H54 (cell line): ENCODE data around the gene TCERG1.

Source experiments
- DNase-seq: peaks from one replicate; pipeline ENCODE4 v3.0.0; 2011; ENCODE audit warnings: low spot score, mixed read lengths; ENCODE audit not compliant: insufficient read length
- FAIRE-seq: peaks from 3 replicates; lab custom pipeline; 2011; peaks lifted over from hg19 to GRCh38; lab: Jason Lieb, UNC
- POLR2A ChIP-seq: IDR thresholded peaks from 2 replicates; pipeline ENCODE4 v1.6.1; 2011; ENCODE audit warnings: low read depth, mild to moderate bottlenecking, low read length

Gene TCERG1

DNA sequence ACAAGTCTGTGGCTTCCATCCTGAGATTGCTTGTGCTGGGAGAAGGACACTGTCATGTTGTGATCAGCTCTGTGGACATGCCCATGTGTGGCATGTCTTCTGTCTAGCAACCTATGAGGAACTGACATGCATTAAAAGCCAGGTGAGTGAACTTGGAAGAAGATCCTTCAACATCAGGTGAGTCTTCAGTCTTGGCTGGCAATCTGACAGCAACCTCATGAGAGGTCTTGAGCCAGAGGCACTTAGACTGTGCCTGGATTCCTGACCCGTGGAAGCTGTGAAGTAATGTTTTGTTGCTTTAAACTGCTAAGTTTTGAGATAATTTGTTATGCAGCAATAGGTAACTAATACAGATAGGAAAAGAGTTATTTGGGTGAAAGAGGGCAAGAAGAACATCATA lies 6.8 kb upstream of the TCERG1 start:
- TF ChIP-seq POLR2A = no peak
- FAIRE-seq (no peak), DNase-seq (no peak)

DNA sequence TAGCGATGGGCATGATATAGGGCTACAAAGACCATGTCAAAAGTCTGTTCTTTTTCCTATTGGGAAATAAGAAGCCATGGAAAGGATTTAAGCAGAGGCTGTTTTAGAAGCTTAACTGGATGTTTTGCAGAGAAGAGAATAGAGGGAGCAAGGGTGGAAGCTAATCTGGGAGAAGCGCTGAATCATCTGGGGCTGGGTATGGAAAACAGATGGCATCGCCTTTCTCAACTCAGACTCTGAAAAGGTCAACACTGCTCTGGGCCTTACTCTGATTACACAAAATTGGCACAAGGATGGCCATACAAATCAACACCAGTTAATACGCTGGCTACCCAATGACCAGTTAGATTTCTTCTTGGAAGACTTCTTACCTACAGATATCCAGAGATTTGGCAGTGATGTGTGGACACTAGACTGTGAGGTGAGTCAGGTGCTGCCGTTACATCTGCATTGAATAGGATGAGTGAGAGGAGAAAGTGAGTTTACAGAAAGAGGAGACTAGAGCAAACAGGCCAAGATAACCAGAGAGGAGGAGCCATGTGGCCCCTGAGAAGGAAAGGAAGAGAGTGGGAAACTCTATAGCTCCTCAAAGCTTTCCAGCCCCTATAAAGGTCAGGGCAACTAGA lies 6.2 kb upstream of the TCERG1 start:
- no peak for DNase-seq
- TF ChIP-seq POLR2A = no peak
- FAIRE-seq = no peak

DNA sequence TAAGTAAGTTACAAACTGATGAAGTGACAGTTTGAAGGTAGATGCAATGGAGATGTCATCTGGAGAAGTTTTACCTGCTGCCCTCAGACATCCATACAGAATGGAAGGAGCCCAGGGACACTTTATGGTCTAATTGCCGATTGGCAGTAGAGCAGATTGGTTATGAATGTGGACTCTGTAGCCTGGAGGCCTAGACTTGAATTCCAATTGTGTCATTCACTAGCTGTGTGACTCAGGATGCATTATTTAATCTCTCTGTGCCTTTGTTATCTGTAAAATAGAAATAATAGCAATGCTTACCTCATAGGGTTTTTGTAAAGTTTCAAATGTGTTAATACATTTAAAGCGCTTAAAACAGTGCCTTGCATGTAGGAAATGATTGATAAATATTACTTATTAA lies 5.2 kb upstream of the TCERG1 start:
- DNase-seq (no peak), FAIRE-seq (no peak)
- no peak for TF ChIP-seq POLR2A

DNA sequence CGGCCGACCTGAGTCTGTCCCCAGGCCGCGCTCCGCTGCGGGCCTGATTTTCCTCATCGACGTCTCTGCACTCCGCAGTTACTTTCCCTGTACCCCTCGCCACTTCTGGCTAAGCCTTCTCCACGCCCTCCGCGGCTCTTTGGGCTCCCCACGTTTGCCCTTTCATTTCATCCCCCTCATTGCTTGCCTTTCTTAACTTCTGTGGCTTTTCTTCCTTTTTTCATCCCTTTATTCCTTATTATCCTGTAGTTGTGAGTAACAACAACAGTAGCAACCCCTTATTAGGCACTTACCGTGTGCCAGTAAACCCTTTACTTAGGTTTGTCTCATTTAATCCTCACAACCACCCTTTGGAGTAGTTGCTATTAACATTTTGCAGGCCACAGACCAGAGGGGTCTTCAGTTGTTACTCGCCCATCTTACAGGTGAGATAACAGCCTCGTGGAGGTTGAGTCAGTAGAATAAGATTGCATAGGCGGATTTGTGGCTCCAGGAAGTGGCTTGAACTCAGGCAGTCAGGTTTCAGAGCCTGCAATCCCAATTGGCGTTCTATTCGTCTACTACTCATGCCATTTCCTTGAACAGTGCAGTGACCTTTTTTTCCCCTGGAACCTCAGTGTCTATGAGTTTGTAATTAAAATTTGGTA lies 724 bp downstream of the TCERG1 start:
- TF ChIP-seq POLR2A = no peak
- DNase-seq = no peak
- FAIRE-seq = peak; percentile 90

DNA sequence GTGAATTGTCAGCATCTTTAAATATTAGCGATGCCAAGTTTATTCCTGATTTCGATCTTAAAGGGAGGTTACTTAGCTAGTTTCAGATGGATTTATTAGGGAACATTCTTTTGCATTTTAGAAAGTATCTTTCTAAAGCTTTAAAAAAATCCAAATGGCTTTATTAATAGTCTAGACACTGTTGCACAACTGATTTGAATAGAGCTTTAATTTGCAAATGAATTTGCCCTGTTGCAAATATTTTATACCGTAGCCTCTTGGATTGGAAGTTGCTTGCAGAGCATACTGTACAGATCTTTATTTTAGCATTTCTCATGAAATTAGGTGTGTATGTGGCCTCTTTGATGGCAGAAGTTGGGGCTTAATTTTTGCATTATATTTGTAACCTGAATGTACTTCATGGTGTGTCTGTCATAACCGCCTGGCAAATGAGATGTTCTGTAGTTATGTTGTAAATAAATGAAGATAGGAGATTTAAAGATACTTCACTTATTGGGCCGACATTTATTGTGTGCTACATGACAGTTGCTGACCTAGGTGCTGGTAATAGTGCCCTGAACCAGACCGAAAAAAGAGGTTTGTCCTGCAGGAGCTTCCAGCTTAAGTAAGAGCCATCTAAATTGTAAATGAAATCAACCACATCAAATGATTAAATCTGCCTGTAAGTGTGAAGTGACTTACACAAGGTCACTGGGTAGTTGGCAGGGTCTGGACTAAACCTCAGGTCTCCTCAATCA lies 1.8 kb downstream of the TCERG1 start:
- TF ChIP-seq POLR2A = no peak
- DNase-seq = no peak

DNA sequence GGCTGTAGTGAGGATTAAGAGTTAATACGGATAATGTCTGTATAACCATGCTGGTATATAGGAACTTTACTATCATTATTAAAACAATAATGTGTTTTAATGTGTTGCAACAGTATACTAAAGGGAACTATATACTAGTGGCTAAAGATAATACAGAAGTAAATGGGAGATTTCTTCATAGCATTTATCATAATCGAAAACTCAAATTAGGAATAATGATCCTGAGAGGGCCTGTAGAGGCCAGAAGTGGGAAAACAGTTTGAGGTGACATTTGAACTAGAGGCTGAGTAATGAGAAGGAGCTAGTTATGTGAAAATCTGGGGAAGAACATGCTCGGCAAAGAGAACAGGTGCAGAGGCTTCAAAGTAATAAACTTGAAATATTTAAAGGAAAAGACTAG lies 2.9 kb downstream of the TCERG1 start:
- FAIRE-seq (no peak), DNase-seq (no peak)
- TF ChIP-seq POLR2A = no peak

More for the DNA sequence above, 1.8 kb downstream of the TCERG1 start:
- no peak for FAIRE-seq

DNA sequence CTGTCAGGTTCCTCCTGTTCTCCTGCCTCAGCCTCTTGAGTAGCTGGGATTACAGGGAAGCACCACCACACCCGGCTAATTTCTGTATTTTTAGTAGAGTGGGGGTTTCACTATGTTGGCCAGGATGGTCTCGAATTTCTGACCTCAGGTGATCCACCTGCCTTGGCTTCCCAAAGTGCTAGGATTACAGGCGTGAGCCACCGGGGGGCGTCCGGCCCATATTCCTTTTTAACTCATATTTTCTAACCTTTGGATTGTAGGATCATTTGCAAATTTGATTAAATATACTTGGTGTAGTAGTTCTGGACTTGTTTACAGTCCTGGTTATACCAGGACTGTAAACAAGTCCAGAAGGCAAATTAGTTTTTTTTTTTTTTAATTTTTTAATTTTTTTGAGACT lies 4.3 kb downstream of the TCERG1 start:
- DNase-seq (no peak), FAIRE-seq (no peak)
- TF ChIP-seq POLR2A = no peak

DNA sequence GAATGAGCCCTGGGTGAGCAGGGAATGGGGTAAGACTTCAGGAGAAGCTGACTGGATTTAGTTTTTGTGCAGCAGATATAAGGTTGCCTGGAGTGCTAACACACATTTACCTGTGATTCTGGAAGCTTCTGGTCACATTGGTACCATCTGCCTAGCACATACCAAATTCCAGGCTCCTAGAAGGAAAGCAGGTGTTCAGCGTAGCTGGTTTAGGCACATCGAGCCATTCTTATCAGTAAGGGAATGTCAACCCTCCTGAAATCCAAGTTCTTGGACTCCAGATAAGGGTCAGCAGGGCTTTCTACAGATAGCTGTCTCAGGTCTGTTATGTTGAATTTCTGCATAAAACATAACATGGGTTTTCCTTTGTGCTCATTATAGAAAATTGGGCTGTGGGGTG lies 10.3 kb downstream of the TCERG1 start:
- no peak for TF ChIP-seq POLR2A
- FAIRE-seq (no peak), DNase-seq (no peak)

DNA sequence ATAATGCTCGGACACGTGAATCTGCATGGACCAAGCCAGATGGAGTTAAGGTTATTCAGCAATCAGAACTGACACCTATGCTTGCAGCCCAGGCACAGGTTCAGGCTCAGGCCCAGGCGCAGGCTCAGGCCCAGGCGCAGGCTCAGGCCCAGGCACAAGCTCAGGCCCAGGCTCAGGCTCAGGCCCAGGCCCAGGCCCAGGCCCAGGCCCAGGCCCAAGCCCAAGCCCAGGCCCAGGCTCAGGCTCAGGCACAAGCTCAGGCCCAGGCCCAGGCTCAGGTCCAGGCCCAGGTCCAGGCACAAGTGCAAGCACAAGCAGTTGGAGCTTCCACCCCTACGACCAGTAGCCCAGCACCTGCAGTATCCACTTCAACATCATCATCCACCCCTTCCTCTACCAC lies 11.8 kb downstream of the TCERG1 start:
- FAIRE-seq (no peak), DNase-seq (no peak)
- TF ChIP-seq POLR2A = no peak

DNA sequence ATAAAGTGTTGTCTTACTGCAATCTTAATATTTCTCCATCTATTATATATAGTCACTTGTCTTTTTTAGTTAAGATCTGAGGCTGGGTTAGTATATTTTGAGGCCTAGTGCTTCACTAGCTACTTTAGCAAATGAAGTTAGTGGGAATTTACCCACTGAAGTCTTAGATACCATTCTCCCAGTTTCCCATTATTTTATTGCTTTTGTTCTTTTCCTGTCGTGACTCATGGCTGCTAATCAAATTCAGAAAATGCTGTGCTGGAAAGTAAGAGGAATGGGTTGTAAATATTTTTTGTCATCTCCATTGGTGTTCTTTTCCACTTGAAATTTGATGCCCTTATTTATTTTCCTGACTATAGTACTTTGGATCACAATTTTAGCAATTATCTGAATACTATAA lies 14.2 kb downstream of the TCERG1 start:
- peak; percentile 85 for FAIRE-seq
- no peak for DNase-seq
- TF ChIP-seq POLR2A = no peak

DNA sequence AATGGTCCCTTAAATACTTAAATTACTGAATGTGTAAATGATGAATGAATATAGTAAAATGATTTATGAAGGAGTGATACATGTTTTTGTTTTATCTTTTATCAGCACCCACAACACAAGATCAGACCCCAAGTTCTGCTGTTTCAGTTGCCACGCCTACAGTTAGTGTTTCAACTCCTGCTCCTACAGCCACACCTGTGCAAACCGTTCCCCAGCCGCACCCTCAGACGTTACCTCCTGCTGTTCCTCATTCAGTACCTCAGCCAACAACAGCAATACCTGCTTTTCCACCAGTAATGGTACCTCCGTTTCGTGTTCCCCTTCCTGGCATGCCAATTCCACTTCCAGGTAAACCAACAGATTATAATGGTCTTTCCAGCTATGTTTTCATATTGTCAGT lies 16.3 kb downstream of the TCERG1 start:
- DNase-seq (no peak), FAIRE-seq (no peak)
- no peak for TF ChIP-seq POLR2A

DNA sequence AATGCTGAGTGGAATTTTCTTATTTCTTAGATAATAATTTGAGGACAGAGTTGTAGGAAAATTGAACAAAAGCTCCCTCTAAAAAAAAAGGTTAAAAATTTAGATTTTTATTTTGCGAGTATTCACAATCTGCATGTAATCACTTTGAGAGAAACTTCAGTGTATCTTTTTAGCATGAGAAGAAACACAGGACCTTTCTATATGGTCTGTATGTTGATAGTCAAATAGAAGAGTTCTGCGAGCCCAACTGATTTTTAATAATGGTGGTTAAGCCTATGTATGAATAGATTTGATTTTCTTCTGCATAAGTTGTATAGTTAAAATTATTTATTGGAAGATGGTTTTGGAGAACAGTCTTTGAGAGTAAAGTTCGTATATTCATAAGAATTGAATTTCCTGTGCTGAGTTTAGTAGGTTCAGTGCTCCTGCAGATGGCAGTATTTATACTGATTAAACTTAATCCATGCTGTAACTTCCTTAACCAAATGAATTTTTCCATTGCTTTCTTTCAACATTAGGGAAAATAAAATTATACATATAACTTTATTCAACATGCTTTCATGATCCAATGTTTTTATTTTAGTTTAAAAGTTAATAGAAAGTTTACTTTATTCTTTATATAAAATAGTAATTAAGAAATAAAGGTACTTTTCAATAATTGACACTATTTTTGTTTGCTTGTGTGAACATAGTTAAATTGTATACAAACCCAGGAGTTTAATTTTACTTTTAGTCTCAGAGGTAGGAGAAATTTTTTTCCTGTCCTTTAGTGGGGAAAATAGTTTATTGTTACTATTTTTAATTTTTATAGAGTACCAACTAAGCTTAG lies 19.6 kb downstream of the TCERG1 start:
- FAIRE-seq (peak; percentile 95), DNase-seq (no peak)
- no peak for TF ChIP-seq POLR2A

DNA sequence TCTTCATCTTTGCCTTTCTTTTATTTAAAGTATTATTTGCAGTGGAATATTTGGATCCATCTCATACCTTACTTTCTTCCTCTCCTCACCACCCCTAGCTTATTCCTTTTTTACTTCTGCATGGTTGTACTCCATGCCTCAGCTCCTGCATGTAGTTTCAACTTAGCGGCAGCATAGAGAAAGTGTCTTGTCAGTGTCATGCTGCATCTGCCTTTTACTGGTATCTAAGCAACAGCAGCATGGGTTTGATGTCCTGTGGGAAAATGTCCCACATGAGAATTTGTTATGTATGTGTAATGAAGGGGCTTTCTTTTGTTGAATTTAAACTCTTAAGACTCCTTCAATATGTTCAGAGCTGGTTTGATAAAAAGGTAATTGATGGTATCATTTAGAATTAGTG lies 20.6 kb downstream of the TCERG1 start:
- TF ChIP-seq POLR2A = no peak
- FAIRE-seq (no peak), DNase-seq (no peak)

DNA sequence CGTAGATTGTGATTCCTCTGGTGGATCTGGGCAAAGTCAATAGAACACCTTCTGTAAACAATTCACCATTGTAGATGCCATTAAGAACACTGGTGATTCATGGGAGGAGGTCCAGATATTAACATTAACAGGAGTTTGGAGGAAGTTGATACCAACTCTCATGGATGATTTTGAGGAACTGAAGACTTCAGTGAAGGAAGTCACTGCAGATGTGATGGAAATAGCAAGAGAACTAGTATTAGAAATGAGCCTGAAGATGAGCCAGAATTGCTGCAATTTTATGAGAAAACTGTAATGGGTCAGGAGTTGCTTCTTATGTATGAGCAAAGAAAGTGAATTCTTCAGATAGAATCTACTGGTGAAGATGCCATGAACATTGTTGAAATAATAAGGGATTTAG lies 26.9 kb downstream of the TCERG1 start:
- no peak for DNase-seq
- peak; percentile 33 for FAIRE-seq
- TF ChIP-seq POLR2A = no peak
